Esophagus muscularis mucosa (tissue), 3 donors: Measurements from ENCODE around the gene SH3PXD2A.

Experiments
- CTCF ChIP-seq, 3 experiments: fragments of 200-600 bp in 2 of 3; fragments of 450-650 bp in 1 of 3; sonication (generic) in 2 of 3; IDR thresholded peaks; one replicate each; pipeline ENCODE4 v1.5.1; 2017 to 2019; ENCODE audit warnings: antibody characterized with exemption in 3 of 3, mild to moderate bottlenecking in 2 of 3, moderate library complexity in 1 of 3
- EP300 ChIP-seq: sonication (generic); formaldehyde crosslinking; IDR thresholded peaks from one replicate; pipeline ENCODE4 v1.6.1; 2017; ENCODE audit warnings: antibody characterized with exemption

GRCh38 chr10:103717341-103718246 lies 137.8 kb downstream of the SH3PXD2A start:
- TF ChIP-seq CTCF (IDR thresholded peaks at IDR 0.05) (no peak), EP300 (no peak)
